Measurements from ENCODE around the gene MED13L. TPM values are rescaled to one million over a fixed set of nuclear protein-coding genes. Genes with fewer than 3 reads are reported as not detected.

The MED13L gene
- total RNA-seq, 4 donors from 2014 or later = 153 to 251 (median 194) TPM

DNA sequence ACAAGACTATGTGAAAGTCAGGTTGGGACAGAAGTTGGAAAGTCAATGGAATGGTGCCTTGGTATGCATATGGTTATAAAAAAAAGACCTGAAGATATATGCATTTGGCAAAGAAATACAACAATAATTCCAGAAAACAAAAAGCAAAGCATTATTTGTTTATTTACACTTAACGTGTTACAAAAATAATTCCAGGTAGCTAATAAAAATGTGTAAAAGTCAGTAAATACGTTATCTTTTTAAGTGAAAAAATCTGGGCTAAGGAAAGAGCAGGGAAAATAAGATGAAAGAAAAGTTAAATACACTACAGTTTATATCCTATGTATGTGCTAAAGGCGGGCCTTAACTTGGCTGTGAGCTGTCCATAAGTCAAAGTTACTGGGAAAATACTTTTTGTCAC is 266.3 kb downstream of the MED13L start:
- TF ChIP-seq, protein P1, sequence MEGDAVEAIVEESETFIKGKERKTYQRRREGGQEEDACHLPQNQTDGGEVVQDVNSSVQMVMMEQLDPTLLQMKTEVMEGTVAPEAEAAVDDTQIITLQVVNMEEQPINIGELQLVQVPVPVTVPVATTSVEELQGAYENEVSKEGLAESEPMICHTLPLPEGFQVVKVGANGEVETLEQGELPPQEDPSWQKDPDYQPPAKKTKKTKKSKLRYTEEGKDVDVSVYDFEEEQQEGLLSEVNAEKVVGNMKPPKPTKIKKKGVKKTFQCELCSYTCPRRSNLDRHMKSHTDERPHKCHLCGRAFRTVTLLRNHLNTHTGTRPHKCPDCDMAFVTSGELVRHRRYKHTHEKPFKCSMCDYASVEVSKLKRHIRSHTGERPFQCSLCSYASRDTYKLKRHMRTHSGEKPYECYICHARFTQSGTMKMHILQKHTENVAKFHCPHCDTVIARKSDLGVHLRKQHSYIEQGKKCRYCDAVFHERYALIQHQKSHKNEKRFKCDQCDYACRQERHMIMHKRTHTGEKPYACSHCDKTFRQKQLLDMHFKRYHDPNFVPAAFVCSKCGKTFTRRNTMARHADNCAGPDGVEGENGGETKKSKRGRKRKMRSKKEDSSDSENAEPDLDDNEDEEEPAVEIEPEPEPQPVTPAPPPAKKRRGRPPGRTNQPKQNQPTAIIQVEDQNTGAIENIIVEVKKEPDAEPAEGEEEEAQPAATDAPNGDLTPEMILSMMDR (IDR thresholded peaks at IDR 0.05) = no peak
- DNase-seq (ENCODE audit: low spot score) (no peak), ATAC-seq (ENCODE audit: low FRiP score) (no peak)

DNA sequence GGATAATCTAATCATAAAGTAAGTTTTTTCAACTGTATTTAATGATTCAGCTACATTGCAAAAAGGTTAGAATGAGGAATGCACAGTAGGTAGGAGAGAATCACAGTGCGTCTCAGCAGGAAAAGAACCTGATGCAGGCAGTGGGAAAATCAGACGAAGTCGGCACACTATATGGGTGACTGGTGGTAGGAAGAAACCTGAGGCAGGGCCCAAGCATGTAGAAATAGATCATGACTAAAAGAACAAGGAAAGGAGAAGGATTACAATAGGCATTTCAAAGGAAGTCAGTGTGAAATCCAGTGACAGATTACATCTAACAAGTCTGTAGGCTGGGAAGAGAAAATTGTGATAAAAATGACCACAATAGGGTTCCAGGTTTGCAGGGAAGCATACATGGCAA is 267.0 kb downstream of the MED13L start:
- no peak for ATAC-seq (ENCODE audit: low FRiP score)
- TF ChIP-seq, protein P1 (IDR thresholded peaks at IDR 0.05) = no peak
- no peak for DNase-seq (ENCODE audit: low spot score)

DNA sequence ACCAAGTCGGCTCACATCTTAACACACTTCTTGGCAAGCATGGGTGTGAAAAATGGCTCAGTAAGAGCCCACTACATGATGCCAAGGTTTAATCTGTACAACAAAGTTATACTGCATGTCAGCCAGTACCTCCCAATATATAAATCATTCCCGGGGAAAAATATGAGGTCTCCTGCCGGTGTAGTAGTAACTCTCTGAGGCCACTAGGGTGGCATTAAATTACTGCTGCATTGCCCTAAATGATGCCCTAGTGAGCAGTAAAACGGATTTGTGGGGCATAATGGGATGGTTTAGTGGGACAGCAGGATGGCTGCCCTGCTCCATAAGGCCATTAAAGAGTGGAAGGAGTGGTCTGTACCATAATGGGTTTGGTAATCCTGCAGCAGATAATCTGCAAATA is 267.7 kb downstream of the MED13L start:
- no peak for ATAC-seq (ENCODE audit: low FRiP score)
- TF ChIP-seq, protein P1 (IDR thresholded peaks at IDR 0.05) = no peak
- DNase-seq (ENCODE audit: low spot score) = no peak

DNA sequence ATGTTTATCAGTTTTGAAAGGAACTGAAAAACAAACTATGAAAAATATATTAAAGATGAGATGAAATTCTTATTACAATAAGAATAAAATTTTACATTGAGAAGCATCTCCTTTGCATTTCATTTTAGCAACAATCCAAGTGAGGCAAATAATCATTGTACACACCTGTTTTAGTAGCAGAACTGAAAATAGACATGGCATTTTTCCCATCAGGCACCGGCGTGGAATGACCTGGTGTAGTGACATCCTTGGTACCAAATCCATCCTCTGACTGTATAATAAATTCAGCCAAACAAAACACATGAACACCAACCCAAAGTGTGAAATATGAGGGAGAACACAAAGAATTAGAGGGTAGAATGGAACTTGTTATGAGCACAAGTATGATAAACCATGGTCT is 271.4 kb downstream of the MED13L start:
- TF ChIP-seq, protein P1 (IDR thresholded peaks at IDR 0.05) = no peak
- DNase-seq (ENCODE audit: low spot score) (no peak), ATAC-seq (ENCODE audit: low FRiP score) (no peak)

DNA sequence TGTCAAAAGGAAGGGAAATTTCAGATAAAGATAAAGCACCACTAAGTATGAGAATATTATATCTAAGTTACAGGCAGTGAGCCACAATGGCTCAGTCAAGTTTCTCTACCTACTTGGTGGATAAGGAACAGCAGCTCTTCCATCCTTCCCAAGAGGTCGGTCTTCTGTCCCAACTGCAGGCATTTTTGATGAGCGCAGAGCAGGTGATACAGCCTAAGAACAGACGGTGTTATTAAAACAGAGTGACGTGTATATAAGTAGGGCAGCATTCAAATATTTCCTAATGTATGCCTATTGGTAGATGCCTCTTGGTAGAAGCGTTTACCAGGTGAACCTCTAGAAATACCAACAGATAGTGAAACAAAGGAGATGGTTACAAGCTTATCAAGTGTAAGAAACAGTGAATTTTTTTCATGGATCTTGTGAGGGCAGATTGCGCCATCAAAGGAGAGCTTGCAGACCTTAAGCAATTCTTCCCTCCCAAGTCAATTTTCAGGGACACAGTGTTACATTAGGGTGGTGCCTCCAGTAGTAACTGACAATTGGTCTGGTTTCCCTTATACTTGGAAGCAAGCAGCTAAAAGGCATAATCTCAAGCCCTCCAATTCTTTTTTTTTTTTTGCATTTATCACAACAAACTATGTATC is 274.5 kb downstream of the MED13L start:
- DNase-seq (ENCODE audit: low spot score) (no peak), ATAC-seq (ENCODE audit: low FRiP score) (no peak)
- TF ChIP-seq, protein P1 (IDR thresholded peaks at IDR 0.05) = no peak

DNA sequence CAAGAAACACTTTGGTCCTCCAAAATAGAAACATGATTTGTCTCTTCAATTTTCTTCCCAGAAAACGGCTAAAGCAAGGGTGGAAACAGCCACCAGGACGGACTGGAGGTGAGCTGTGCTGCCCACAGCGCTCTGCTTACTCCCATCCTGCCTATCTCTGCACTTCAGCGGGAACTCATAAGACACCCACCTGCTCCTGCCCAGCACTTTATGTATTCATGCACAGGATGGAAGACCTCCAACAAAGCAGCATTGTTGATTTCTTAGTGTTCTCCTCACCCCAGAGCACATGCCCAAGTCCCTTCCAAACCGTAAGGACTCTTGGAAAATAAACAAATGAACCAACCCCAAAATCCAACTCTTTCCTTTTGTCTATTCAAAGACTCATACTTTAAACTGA is 277.2 kb downstream of the MED13L start:
- TF ChIP-seq, protein P1 (IDR thresholded peaks at IDR 0.05) = no peak
- DNase-seq (ENCODE audit: low spot score) (no peak), ATAC-seq (ENCODE audit: low FRiP score) (no peak)

DNA sequence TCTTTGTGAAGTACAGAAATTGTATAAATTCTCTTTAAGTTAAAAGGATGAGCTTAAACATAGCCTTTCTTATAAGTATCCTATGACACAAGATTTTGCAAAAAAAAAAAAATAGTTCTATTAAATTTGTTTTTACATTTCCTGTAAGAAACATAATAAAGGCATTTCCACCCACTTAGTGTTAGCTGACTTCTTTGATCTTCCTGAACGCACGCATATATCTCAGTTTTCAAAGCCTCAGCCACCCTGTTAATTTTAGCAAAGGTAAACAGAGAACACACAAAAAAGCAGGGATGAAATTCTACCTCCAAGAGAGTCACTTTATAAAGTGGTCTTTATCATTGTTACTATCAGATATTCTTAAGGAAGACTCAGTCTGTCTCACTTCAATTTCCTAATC is 277.9 kb downstream of the MED13L start:
- DNase-seq (ENCODE audit: low spot score) (no peak), ATAC-seq (ENCODE audit: low FRiP score) (no peak)
- TF ChIP-seq, protein P1 (IDR thresholded peaks at IDR 0.05) = no peak

Data from omental fat pad (tissue), 4 donors.